Effector CD4-positive, alpha-beta T cell (primary cell): ENCODE measurements around the gene C1QTNF1.
"Not testable (repeated sequence)": the region's sequence is repeated elsewhere in the genome, so short reads cannot be mapped to it uniquely, and the experiment has no call there.

Source experiments
- DNase-seq: peaks from one replicate; pipeline ENCODE4 v3.0.0-alpha.2; 2020

Gene C1QTNF1

GRCh38 chr17:79026376-79027273, 2.7 kb downstream of the C1QTNF1 start:
- no peak for DNase-seq

- DNase-seq, result no peak
These were observed 3.4 kb downstream of the C1QTNF1 start for GRCh38 chr17:79027274-79027924.

GRCh38 chr17:79027925-79028491, 4.0 kb downstream of the C1QTNF1 start:
- no peak for DNase-seq

GRCh38 chr17:79028496-79029326, 4.7 kb downstream of the C1QTNF1 start:
- no peak for DNase-seq

DNA sequence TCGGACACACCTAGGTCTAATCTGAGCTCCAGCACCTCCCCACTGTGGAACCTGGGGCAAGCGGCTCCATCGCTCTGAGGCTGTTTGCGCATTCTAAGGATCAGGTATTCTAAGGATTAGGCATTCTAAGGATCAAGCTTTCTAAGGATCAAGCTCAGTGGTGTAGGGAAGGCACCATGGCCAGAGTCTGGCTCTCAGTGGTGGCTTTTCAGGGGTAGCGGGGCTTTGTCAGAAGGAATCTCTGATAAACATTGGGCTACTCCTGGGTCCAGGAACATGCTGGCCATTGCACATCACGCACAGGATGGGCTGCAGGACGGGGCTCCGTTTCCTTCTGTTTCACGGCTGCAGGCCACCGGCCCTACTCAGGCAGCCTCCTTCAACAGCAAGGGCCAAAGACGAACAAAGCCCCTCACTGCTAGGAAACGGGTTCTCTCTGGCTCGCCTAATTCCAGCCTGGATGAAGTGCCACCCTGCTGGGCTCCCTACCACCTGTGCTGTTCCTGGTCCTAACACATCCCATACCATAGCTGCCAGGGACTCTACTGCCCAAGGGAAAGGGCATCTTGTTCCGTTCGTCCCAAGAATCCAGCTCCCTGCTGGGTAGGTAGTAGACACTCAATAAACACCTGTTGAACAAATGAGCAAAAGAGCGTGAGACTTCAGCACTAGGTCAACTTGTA, 5.5 kb downstream of the C1QTNF1 start:
- DNase-seq, result no peak

GRCh38 chr17:79030636-79031035, 6.7 kb downstream of the C1QTNF1 start:
- not testable (repeated sequence) for DNase-seq

GRCh38 chr17:79031996-79032875, 8.3 kb downstream of the C1QTNF1 start:
- DNase-seq, result no peak

GRCh38 chr17:79033046-79033616, 9.2 kb downstream of the C1QTNF1 start:
- no peak for DNase-seq

DNA sequence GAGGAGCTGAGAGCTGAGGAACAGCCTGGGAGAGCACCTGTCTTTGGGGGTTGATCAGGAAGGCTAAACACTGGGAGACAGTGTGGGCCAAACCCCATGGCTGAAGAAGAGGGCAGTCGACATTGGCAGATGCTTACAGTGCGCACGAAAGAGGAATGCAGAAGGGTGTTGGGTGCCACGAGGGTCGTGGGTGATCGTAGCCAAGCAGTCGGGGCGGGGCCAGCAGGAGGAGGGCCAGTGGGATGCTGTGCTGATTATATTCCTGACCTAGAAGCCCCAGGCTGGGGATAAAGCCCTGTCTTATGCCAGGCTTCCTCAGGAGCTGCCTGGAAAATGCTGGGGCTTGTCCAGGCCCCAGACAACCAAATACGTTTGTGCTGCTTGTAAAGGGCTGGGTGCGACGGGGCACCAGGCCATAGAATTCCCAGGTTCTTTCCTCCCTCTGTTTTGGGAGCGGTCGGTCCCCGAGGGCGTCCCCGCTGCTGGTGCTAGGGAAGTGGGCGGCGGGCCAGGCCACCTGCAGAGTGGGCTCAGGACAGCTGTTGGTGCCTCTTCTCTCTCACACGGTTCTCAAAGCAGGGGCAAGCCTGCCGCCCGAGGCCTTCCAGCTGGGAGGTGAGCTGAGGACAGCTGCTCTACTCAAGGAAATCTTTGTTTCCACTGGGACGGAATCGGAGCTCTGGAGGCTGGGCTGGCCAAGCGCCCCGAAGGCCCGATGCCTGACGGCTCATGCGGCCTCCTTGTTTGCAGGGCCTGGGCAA, 10.0 kb downstream of the C1QTNF1 start:
- DNase-seq, result no peak

- no peak for DNase-seq
These were observed 11.0 kb downstream of the C1QTNF1 start for GRCh38 chr17:79034931-79035485.

- DNase-seq, result no peak
These were observed 11.7 kb downstream of the C1QTNF1 start for GRCh38 chr17:79035686-79036085.

- no peak for DNase-seq
These were observed 12.2 kb downstream of the C1QTNF1 start for GRCh38 chr17:79036181-79036580.

DNA sequence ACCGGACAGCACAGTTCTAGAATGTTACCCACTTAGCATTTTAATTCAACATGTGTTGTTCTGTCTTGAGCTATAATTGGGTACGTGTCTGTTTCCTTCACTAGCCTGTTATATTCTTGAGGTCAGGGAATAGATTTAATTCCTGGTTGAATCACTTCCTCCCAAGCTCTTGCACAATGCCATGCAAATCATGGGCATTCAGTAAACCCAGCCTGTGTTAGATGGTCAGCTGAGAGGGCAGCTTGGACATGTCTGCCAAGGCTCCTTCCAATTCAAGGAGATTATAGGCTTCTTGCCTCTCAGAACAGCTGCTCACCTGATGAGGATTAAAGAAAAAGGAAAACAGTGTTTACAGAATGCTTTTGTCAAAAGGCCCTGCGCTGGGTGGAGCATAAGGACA, 12.6 kb downstream of the C1QTNF1 start:
- DNase-seq, result no peak

DNA sequence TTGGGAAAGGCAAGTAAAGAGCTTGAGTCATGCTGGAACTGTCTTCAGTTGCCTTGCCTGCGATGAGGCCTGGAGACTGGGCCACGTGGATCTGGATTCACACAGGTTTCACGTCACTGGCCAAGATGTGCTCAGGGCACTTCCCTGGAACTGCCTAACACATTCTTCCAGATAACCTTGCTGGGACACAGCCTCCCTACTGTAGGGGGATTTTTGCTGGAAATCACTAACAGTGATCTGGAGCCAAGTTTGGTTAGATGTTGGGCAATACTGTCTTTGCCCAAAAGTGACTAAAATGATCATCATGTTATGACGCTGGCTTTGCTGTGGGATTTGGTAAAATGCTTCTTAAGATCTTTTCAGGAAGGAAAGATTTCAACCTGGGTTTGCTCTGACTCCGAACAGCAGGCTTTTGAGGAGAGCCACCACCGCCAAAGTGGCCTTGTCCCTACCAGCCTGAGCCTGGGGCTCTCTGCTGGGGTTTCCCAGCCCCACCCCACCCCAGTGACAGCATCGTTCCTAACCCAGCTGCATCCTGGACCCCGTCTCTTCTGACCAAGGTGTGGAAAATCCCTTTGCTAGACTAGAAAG, 14.7 kb downstream of the C1QTNF1 start:
- no peak for DNase-seq

DNA sequence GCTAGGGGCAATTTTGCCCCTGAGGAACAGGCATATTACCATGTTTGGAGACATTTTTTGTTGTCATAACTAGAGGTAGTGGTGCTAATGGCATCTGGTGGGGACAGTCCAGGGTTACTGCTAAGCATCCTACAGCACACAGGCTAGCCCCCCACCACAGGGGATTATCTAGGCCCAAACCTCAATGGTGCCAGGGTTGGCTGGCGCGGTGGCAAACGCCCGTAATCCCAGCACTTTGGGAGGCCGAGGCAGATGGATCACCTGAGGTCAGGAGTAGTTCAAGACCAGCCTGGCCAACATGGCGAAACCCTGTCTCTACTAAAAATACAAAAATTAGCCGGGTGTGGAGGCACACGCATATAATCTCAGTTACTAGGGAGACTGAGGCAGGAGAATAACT, 15.2 kb downstream of the C1QTNF1 start:
- no peak for DNase-seq

- DNase-seq, result no peak
These were observed 15.9 kb downstream of the C1QTNF1 start for GRCh38 chr17:79039886-79040285.

GRCh38 chr17:79041041-79041570, 17.1 kb downstream of the C1QTNF1 start:
- DNase-seq, result no peak

DNA sequence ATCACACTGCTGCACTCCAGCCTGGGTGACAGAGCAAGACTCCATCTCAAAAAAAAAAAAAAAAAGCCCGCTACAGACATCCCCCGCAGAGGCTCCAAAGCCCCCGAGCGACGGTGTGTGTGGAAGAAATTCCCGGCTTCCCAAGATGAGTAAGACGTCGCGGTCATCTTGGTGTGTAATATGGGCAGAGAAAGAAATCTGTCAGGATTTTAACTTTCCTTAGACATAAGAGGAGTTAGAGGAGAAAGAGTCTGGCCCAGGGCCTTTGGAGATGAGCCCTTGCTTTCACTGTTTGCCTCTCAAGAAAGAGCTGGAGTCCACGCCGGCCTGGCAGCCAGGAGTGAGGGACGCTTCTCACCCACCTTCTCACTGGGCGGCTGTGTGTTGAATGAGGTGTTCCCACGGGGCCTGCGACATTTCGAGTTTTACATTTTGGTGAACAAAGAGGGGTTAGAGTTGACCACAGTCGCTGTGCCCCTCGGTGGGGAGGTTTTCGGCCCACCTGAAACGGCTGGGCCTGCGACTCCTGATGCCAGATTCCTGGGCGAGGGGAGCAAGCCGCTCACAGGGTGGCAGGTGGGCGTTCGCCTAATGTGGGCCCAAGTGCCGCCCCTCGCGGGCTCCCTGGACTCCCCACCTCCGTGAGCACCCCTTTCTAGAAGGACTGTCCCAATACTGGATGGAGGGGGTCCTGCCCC, 17.9 kb downstream of the C1QTNF1 start:
- no peak for DNase-seq
